GM23248 (cell line): ENCODE data around the gene DGKG.

Source experiments
- EZH2 ChIP-seq: fragments of 200-600 bp; sonication (generic); IDR thresholded peaks from 2 replicates; pipeline ENCODE4 v1.6.1; 2018; ENCODE audit warnings: antibody characterized with exemption, mild to moderate bottlenecking; ENCODE audit not compliant: insufficient read depth, poor library complexity, severe bottlenecking
- EZH2phosphoT487 ChIP-seq: fragments of 200-600 bp; sonication (generic); IDR thresholded peaks from 2 replicates; pipeline ENCODE4 v1.6.1; 2018; ENCODE audit warnings: antibody characterized with exemption, moderate library complexity, mild to moderate bottlenecking, low read depth; ENCODE audit not compliant: insufficient read depth

DNA sequence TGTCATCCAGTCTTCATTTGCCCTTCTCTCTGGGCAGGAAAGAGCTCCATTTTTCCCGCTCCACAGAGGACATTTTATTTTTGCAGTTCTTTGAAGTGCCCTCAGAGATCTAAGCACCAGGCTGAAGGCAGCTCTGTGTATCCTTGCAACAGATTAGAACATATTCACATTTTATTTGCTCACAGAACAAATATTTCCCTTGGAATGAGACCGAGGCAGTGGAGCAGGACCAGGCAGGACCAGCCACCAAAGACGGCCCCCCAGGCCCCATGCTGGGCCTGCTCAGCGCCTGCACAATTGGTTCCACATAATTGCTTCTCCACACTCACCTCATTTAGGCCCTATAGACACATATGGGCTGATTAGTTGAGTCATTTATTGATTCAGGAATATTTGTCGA lies 237.4 kb downstream of the DGKG start:
- TF ChIP-seq EZH2: no peak
- no peak for TF ChIP-seq EZH2phosphoT487
